Measurements from ENCODE around the gene RNF223.
"Not testable (repeated sequence)": the region's sequence is repeated elsewhere in the genome, so short reads cannot be mapped to it uniquely, and the experiment has no call there.

The RNF223 gene

DNA sequence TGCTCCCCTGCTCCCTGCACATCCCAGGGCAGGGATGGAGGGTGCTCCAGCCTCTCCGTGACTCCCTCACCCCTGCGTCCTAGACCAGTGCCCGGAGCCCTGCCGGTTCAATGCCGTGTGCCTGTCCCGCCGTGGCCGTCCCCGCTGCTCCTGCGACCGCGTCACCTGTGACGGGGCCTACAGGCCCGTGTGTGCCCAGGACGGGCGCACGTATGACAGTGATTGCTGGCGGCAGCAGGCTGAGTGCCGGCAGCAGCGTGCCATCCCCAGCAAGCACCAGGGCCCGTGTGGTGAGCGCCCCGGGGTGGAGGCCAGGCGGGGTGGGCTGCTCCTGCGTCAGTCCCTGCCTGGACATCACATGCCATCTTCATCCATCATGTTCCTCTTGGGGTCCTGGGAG lies 32.2 kb downstream of the RNF223 start:
- no peak for DNase-seq

DNA sequence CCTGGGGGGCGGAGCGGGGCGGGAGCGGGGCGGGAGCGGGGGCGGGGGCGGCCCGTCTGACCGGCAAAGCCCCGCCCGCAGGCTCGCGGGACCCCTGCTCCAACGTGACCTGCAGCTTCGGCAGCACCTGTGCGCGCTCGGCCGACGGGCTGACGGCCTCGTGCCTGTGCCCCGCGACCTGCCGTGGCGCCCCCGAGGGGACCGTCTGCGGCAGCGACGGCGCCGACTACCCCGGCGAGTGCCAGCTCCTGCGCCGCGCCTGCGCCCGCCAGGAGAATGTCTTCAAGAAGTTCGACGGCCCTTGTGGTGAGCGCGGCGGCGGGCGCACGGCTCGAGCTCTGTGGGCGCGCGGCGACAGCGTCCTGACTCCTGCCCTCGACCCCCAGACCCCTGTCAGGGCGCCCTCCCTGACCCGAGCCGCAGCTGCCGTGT lies 33.0 kb downstream of the RNF223 start:
- no peak for DNase-seq

DNA sequence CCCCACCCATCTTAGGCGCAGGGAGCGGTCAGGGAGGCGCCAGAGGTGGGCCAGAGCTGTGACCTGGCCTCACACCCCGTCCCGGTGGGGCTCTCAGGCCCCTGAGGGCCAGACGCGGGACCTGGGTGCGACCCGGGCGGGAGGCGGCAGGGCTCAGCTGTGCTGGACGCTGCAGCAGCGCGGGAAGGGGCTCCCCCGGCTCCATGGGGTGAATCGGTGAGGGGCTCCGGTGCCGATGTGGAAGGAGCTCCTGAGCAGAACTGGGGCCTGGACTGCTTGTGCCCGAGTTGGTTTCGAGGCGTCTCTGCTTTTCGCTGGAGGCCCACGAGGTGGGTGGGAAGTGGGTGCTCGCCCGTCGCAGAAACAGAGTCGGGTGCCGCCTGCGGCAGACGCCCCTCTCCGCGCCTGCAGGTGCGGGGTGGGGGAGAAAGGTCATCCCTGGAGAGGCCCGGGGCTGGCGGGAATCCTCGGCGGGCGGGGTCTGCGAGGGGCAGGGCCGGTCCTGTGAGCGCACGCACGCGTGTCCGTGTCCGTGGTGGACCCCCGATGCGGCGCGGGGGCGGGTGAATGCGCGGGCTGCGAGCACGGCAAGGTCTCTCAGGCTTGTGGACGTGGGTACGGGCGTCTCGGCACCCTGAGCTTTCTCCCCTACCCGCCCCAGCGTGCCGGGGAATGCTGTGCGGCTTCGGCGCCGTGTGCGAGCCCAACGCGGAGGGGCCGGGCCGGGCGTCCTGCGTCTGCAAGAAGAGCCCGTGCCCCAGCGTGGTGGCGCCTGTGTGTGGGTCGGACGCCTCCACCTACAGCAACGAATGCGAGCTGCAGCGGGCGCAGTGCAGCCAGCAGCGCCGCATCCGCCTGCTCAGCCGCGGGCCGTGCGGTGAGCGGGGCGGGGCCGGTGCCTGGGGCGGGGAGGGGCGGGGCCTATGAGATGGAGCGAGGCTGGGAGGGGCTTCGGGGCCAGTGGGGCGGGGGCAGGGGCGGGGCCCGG lies 33.8 kb downstream of the RNF223 start:
- peak; percentile 84 for DNase-seq

DNA sequence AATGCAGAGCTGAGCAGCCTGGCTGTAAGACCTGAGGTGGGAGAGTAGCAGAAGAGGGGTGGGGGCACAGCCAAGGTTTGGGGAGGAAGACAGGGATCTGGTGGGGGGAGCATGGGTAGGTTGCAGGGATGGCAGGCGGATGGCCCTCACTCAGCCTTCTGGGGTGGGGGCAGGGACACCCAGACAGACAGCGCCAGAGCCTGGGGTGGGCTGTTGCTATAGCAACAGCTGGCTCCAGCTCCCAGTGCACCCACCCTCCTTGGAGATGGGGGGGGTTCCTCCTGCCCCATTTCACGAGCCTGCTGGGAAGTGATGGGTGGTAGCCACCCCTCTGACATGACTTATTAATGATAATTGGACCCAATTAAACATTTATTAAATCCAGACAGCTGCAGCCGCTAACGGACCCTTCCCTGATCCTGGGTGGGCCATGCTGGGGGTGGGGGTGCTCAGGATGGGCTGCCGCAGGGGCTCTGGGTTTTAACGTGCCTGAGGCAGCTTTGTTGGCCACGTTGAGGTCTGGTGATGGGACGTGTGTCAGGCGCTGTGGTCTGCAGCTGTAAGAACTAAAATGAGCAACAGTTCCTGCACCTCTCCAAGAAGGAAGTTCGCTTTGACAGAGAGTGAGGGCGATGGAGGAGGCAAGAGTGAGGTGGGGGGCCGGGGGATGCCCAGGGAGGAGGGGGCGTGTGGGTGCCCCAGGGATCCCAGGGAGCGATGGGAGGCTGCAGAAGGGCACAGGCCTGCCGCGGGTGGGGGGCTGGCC lies 34.8 kb downstream of the RNF223 start:
- no peak for DNase-seq

DNA sequence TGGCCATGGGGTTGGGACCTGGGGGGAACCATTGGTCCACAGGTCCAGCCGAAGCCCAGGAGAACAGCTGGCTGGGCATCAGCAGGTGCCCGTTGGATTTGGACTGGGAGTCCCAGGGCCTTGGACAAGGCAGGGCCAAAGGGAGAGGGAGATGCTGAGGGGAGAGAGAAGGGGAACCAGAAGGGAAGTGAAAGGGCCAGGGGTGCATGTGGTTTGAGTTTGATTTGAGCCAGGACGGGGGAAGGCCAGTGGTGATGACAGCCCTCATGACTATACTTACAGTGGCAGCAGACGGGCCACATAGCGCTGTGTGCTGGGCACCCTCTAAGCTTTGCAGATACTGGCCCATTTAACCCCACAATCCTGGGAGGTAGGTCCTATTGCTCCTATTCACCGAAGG lies 35.4 kb downstream of the RNF223 start:
- no peak for DNase-seq

DNA sequence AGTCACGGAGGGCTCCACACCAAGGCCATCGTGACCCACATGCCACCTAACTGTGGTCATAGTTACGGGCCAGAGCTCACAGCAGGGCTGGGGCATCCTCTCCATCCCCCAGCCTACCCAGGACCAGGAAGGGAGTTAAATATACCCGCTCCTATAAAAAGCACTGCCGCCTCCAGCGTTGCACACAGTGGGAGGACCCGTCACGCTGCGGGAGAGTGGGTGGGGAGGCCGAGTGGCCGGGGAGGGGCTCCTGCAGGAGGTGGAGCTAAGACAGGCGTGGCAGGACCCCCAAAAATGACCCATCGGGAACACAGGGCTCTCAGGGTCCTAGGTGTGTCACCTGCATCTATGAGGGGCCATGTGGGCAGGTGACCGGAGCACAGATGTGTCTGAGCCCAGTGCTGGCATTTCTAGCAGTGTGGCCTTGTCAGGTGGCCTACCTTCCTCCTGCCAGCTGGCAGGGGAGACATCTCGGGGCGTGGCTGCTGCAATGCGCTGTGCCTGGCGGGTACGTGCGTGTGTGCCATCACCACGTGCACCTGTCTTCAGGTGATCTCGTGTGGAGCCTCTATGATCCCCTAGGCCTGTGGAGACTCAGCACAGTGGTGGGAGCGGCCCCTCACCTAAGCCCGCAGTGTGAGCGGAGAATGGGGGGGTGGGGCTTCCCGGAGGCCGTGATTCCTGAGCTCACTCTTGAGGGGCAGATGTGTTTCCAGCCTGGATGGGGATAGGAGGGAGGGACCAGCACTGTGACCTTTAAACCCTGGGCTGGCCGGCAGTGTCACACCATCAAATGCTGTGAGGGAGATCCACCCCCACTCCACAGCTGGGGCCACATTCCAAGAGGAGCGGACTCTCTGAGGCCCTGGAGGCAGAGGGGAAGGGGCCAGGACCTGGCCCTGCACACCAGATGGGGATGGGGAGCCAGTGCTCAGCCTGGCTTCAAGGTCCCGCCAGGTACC lies 36.5 kb downstream of the RNF223 start:
- no peak for DNase-seq

DNA sequence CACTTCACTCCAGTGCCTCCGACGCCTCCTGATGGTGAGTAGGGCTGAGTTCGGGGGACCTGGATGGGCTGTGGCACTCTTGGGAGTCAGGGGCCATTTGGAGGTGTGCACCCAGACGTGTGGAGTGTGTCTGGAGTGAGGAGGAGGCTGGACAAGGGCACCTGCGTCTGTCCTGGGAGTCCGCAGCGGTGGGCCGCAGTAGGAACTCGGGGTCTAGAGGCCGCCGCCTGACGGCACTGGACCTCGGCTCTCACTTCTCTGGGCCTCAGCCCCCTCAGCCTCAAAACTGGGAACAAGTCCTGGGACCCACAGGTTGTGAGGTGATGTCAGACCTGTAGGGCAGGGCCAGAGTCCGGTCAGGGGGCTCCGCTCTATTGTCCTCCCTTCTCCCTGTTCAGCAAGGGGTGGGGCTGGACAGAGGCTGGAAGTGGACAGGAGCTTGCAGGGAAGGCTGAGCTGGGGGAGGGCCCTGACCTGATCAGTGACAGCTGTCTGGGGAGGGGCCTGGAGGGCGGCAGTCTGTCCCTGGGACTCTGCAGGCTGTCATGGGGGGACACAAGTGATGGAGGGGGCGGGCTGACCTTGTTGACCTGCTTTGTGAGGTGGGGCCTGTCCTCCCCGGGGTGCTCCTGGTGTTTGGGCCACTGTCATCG lies 38.7 kb downstream of the RNF223 start:
- DNase-seq, result no peak

DNA sequence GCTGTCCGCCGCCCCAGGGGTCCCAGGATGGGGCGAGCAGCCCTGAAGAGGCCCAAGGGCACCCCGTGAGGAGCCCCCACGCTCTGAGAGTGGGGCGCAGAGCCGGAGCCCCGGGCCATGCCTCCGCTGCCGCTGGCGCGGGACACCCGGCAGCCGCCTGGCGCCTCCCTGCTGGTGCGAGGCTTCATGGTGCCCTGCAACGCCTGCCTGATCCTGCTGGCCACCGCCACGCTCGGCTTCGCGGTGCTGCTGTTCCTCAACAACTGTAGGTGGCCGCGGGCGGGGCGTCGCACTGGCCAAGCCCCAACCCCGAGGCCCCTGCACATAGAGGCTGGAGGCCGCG lies 39.7 kb downstream of the RNF223 start:
- no peak for DNase-seq

DNA sequence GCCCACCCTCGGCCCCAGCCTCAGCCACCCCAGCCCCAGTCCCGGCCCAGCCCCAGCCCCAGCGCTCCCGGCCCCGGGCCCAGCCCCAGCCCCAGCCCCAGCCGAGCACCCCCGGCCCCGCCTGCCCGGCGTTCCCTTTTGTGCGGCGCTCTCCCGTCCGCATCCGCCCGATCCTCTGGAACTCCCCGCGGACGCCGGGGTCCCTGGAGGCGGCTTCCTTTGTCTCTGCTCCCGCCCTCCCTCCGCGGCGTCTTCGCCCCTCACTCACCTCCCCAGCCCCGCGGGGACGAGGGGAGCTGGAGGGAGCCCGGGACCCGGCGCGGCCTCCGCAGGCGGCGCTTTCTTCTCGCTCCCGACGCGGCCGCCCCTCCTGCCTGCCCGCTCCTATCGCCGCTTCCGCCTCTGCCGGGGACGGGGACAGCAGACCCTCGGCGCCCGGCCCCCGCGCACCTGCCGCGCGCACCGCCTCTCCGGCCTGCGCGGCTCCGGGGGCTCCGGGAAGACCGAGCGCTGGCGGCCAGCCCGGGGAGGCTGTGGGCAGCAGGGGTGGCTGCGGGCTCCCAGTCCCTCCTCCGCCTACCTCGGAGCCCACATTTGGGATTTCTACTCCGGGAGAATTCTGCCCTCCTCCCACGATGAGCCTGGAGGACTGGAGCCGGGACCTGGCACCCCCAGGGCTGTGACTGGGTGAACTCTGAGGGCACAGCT lies 40.2 kb downstream of the RNF223 start:
- no peak for DNase-seq

DNA sequence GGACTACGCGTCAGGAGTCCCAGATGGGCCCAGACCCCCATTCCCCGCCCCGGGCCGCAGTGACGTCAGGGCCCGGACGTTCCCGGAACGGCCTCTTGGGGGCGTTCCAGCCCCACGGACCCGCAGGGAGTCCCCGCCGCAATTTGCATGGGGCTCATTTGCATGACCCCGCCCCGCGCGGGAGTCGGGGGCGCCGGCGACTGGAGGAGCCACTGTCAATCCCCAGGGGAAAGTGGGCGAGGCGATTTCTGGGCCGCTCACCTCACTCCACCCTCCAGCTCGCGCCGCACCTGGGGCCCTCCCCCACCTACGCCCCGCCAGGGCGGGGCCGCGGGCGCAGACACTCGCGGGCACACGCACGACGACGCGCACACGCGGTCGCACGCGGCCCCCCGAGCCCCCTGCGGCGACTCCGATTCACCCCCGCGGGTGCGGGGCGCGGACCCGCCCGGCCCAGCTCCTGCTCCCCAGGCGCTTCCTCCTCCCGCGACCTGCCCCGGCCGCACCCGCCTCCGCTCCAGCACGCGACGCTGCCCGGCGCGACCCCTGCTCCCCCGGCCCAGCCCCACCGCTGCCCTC lies 41.0 kb downstream of the RNF223 start:
- DNase-seq, result peak; percentile 97

DNA sequence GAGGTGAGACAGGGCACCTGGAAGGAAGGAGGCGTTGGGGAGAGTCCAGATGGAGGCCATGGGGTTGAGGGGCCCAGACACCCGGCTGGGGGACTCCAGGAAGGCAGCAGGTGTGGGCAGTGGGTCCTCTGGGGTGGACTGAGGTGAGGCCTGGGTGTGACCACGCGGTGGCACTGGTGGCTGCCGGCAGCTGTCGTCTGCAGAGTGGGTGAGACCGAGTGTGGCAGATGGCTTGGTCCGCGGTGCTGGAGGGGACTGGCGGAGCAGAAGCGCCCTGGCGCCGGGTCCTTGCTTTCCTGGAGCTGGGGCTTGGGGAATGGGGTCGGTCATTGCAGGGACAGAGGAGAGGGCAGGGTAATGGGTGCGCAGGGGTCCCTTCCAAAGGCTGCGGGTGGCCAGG lies 41.7 kb downstream of the RNF223 start:
- DNase-seq, result peak; percentile 51

DNA sequence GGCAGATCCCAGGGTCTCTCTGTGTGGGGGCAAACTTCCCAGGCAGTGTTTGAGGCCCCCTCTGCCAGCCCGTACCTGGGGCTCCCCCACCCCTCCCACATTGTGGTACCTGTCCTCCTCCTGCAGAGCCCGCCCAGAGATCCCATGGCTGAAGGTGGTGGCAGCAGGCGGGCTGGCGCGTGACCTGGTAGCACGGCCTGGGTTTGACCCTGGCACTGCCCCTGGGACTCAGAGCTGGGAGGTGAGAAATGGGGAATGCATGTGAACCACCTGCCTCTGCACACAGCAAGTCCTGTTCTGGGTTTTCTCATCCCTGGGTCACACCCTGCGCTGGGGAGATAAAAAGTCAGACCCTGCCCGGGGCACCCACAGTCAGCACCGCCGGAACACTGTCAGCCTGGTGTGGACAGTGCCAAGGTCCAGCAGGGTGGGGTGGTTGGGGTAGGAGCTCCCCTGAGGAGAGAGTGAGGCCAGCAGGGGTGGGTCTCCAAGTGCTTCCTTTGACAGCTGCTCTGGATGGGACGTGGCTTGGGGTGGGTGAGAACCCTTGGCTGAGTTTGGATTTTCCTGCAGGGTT lies 42.4 kb downstream of the RNF223 start:
- DNase-seq, result no peak

DNA sequence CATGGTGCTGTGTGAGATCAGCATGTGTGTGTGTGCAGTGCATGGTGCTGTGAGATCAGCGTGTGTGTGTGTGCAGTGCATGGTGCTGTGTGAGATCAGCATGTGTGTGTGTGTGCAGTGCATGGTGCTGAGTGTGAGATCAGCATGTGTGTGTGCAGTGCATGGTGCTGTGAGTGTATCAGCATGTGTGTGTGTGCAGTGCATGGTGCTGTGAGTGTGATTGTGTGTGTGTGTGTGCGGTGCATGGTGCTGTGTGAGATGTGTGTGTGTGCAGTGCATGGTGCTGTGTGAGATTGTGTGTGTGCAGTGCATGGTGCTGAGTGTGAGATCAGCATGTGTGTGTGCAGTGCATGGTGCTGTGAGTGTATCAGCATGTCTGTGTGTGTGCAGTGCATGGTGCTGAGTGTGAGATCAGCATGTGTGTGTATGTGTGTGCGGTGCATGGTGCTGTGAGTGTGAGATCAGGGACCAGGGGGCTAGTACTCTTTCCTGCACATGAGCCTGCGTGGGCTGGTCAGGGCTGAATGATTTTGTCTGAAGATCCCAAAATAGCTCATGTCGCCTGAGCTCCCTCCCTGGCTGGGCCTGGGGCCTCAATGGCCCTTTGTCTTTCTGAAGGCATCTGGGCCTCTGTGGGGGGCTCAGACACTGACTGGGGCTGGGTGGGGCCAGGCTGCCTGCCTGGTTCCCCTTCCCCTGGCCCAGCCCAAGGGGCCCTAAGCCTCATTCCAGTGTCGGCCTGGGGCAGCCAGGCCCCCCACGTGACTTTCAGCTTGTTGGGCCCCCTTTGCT lies 43.0 kb downstream of the RNF223 start:
- not testable (repeated sequence) for DNase-seq

DNA sequence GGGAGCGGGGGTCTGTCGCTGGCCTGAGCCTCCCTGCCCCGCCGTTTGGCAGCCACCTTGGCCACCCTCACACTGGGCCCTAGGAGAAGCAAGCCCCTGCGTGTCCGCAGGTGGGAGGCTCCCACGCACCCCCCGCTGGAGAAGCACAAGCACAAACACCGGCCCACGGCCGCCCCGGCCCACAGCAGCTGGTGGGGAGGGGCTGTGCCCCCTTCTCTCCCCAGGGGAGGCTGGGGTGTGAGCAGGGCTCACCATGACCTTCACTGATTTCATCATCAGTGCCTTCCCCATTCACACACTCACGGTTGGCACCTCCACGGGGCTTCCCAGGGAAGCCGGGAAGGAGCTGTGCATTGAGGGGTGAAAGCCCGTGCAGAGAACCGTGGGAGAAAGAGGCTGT lies 46.3 kb downstream of the RNF223 start:
- no peak for DNase-seq

DNA sequence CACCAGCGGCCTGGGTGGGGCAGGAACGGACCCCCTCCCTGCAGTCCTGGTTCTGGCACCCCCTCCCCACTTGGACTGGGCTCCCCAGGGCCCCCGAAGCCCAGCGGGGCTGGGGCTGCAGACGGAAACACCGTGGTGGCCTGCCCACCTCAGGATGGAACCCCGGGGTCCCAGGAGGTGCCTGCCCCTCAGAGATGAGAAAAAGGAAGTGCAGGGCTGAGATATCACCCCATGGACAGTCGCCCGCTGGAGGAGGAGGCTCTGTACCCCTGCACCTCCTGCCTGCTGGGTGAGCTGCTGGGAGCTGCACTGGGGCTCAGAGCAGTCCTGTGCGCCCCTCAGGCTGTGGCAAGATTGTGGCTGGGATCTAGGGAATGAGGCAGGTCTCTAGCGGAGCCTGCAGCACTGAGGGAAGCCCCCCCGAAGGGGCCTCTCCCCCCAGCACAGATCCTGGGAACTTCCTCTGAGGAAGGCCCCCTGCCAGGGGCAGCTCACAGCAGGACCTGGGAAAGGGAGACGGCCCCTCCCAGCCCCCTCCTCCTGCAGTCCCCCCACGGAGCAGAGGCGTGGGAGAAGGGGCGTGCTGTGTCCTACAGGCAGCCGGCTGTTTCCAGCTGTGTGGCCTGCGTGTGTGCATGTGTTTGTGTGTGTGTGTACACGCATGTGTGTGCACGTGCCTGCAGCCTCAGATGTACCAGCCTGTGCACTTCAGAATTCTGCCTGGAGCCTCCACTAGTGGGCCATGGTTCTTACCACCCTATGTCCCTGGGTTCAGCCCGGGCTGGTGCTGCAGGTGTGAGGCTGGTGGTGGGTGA lies 47.3 kb downstream of the RNF223 start:
- DNase-seq, result no peak

DNA sequence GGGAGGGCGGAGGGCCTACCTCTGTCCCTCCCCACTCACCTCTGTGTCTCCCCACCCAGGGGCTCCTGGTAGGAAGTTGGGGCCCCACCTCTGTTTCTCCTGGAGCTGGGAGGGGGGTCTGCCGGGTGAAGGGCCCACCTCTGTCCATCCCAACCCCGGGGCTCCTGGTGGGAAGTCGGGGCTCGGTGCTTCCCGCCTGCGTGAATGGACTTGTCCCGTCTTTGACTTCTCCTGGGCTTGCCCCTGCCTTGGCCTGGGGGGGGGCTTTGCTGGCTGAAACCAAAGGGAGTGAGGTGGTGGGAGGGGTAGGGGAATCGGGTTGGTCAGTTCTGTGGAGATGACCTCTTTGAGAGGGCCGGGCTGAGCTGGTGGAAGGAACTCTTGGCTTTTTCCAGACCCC lies 48.4 kb downstream of the RNF223 start:
- DNase-seq, result no peak

DNA sequence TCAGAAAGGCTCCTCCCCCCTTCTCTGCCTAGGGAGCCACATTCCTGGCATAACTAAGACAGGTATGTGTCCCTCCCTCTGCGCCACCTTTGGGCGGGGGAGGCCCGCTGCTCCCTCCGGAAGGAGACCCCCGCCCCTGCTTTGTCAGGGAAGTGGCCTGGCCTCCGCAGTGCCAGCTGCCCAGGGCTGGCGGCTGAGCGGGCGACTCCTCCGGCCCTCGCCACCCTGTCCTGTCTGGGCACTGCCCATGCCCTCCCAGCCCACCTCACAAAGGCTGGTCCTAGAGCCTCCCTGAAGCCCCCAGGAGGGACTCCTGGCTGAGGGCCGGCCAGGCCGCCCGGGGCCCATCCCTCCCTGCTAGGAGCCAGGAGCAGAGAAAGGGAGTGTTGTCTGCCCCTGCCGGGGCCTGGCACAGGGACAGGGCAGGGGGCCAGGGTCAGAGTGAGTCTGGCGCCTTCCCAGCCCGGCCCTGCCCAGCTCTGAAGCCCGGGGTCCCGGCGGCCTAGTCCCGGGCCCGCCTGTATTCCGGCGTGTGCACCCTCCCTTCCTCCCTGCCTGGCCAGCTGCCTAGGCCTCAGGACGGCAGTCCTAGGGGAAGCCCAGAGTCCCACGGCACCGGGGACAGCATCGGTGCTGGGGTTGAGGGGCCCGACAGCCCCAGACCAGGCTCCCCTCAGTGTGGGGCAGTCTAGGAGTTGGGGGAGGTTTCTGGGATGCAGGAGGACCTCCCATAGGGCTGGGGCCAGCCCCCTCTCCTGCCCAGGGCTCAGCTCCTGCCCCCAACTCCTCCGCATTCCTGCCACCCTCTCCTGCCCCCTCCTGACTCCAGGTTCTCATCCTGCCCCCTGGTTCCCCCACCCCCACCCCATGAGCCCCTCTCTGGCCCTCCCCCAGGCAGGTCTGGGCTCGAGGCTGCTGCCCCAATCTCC lies 49.1 kb downstream of the RNF223 start:
- no peak for DNase-seq

DNA sequence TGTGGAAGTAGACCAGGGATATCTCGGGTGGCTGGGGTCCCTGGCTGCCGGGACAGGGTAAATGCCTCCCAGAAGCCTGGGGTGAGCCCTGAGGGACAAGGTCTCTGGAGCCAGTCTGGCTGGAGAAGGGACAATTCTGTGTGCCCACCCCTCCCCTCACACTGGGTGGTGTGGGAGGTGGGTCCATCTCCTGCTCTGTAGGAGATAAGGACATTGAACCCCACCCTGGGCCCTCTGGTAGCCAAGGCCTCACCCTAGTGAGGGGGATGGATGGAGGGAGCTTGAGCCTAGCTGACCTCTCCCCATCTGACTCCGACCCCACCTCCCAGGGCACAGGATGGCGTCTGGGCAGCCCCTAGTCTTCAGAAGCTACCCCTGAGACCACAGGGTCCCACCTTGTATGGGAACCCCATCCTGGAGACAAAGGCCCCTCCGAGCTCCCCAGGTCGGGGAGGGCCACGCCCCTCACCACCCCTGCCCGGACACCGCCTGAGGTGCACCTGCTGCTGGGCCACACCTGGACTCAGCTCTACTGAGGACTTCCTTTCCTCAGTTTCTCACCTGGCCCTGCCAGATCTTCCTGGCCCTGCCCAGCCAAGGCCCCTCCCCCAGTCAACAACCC lies 49.8 kb downstream of the RNF223 start:
- DNase-seq, result no peak

All from DMS153 (cell line).